ENCODE measurements around the gene COX8A.

Gene COX8A

DNA sequence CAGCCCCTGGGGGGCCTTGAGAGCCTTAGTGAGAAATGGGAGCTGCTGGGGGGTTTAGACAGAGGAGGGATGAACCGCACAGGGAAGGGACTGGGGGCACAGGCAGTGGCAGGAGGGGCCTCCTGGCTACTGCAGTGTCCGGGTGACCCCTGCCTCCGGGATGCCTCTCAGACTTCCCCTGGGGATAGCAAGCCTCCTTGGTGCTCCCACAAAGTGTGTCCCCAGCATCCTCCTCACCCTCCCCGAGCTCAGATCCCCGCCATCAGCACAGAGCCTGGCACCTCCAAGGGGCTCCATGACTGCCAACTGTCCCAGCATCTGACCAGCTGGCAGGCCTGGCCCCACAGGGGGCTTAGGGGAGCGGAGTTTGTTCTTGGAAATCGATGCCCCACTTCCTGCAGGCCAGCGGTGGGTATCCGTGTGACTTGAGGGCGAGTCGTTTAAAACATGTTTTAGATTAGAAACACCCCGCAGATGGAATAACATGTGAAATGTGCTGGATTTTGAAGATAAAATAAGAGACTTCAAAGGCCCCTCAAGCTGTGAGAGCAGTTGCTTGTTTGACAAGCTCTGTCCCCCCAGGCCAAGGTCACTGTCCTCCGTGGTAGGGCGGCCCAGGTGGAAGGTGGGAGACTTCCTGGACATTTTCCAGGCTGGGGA lies 47.8 kb downstream of the COX8A start:
- Histone ChIP-seq H4K20me1 (ENCODE audit: insufficient read depth, low read length) (peaks cover 45% of the 10 kb centered on the region), H3K27me3 (ENCODE audit: insufficient read depth, low read length, poor library complexity) (no peaks in the 10 kb centered on the region), H3K4me1 (ENCODE audit: insufficient read depth, low read length) (no peaks in the 10 kb centered on the region), H3K36me3 (ENCODE audit: insufficient read depth, low read length) (no peaks in the 10 kb centered on the region), H3K27ac (ENCODE audit: low read length) (no peak overlapping the region), H2AFZ (ENCODE audit: low read depth, low read length) (no peak overlapping the region), H3K4me3 (ENCODE audit: low read depth in 1 of 2, low read length in 2 of 2) (no peak overlapping the region), H3K4me2 (ENCODE audit: insufficient read depth, low read length) (no peak overlapping the region), H3K79me2 (ENCODE audit: insufficient read depth, low read length) (no peaks in the 10 kb centered on the region), H3K9me3 (ENCODE audit: insufficient read depth, low read length, severe bottlenecking) (no peaks in the 10 kb centered on the region), H3K9ac (ENCODE audit: low read depth, low read length) (no peak overlapping the region)
- TF ChIP-seq, protein P1, sequence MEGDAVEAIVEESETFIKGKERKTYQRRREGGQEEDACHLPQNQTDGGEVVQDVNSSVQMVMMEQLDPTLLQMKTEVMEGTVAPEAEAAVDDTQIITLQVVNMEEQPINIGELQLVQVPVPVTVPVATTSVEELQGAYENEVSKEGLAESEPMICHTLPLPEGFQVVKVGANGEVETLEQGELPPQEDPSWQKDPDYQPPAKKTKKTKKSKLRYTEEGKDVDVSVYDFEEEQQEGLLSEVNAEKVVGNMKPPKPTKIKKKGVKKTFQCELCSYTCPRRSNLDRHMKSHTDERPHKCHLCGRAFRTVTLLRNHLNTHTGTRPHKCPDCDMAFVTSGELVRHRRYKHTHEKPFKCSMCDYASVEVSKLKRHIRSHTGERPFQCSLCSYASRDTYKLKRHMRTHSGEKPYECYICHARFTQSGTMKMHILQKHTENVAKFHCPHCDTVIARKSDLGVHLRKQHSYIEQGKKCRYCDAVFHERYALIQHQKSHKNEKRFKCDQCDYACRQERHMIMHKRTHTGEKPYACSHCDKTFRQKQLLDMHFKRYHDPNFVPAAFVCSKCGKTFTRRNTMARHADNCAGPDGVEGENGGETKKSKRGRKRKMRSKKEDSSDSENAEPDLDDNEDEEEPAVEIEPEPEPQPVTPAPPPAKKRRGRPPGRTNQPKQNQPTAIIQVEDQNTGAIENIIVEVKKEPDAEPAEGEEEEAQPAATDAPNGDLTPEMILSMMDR (IDR thresholded peaks at IDR 0.05; ENCODE audit: borderline replicate concordance, extremely low read depth, low read length, poor library complexity, severe bottlenecking) = no peak
- no peak for TF ChIP-seq EZH2 (IDR thresholded peaks at IDR 0.05; ENCODE audit: borderline replicate concordance, low read depth, low read length, severe bottlenecking)
- ATAC-seq (ENCODE audit: insufficient read depth, low read depth) = no peak
- no peak for DNase-seq

DNA sequence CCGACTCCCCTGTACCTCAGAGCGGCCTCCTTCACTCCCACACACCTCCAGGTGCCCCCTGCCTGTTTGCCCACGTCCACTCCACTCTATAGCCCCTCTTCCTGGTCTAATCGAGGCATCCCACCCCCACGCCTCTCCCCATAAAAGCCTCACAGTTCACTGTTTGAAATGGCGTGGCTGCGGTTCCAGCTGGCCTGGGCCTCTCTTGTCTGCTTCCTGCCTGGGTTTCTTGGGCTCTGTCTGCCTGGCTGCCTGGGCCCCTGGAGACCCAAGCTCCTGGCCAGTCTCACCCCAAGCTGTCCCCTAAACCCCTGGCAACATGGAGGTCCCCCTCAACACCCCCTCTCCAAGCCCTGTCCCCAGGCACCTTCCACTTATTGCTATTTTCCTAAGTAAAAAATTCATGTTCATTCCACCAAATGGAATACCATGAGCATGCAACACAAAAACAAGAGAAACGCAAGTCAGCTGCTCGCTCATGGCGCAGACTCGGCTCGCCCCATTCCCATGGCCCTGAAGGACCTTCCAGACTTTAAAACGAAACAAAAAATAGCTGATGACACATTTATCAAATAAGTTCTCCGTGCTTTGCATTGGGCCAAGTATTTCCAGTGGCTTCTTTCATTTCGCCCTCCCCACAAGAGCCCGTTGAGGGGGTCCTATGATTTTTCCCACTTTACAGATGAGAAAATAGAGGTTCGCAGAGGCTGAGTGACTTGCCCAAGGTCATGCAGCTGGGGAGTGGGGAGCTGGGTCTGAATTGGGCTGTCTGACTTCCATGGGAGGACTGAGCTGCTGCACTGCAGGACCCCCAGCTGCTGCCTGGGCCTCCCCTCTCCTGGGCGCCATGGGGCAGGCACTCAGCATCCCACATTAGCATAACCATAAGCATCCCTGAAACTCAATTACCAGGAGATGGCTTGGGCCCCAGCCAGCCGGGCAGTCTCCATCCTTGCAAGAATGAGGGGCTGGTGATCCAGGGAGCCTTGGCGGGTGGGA lies 49.6 kb downstream of the COX8A start:
- Histone ChIP-seq H3K27me3 (ENCODE audit: insufficient read depth, low read length, poor library complexity) (no peaks in the 10 kb centered on the region), H3K27ac (ENCODE audit: low read length) (no peak overlapping the region), H3K4me3 (ENCODE audit: low read depth in 1 of 2, low read length in 2 of 2) (no peak overlapping the region), H3K4me1 (ENCODE audit: insufficient read depth, low read length) (no peaks in the 10 kb centered on the region), H2AFZ (ENCODE audit: low read depth, low read length) (no peak overlapping the region), H4K20me1 (ENCODE audit: insufficient read depth, low read length) (peaks cover 48% of the 10 kb centered on the region), H3K9ac (ENCODE audit: low read depth, low read length) (no peak overlapping the region), H3K79me2 (ENCODE audit: insufficient read depth, low read length) (no peaks in the 10 kb centered on the region), H3K36me3 (ENCODE audit: insufficient read depth, low read length) (no peaks in the 10 kb centered on the region), H3K4me2 (ENCODE audit: insufficient read depth, low read length) (no peak overlapping the region), H3K9me3 (ENCODE audit: insufficient read depth, low read length, severe bottlenecking) (no peaks in the 10 kb centered on the region)
- DNase-seq = no peak
- ATAC-seq (ENCODE audit: insufficient read depth, low read depth) = no peak
- TF ChIP-seq, protein P1 (IDR thresholded peaks at IDR 0.05; ENCODE audit: borderline replicate concordance, extremely low read depth, low read length, poor library complexity, severe bottlenecking) = no peak
- TF ChIP-seq EZH2 (IDR thresholded peaks at IDR 0.05; ENCODE audit: borderline replicate concordance, low read depth, low read length, severe bottlenecking) = no peak

DNA sequence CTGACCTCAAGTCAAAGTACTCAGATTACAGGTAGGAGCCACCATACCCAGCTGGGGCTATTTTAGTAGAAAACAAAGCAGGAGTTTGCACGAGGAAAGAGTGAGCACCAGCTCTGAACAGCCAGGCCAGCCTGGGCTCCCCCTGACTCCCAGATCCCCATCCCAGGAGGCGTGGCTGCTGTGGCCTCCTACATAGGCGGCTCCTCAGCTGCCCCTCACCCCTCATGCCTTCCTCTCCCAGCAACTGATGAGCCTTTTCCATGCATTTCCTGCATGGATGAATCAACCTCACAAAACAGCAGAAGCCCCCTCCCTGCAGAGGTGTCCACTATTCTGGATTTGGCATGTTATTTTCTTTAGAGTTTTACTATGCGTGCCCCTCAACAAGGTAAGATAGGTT lies 50.8 kb downstream of the COX8A start:
- ATAC-seq (ENCODE audit: insufficient read depth, low read depth) (no peak), DNase-seq (no peak)
- Histone ChIP-seq H2AFZ (ENCODE audit: low read depth, low read length) (no peak overlapping the region), H3K4me2 (ENCODE audit: insufficient read depth, low read length) (no peak overlapping the region), H3K4me1 (ENCODE audit: insufficient read depth, low read length) (no peaks in the 10 kb centered on the region), H4K20me1 (ENCODE audit: insufficient read depth, low read length) (peaks cover 50% of the 10 kb centered on the region), H3K9ac (ENCODE audit: low read depth, low read length) (no peak overlapping the region), H3K79me2 (ENCODE audit: insufficient read depth, low read length) (no peaks in the 10 kb centered on the region), H3K9me3 (ENCODE audit: insufficient read depth, low read length, severe bottlenecking) (no peaks in the 10 kb centered on the region), H3K27me3 (ENCODE audit: insufficient read depth, low read length, poor library complexity) (no peaks in the 10 kb centered on the region), H3K4me3 (ENCODE audit: low read depth in 1 of 2, low read length in 2 of 2) (no peak overlapping the region), H3K36me3 (ENCODE audit: insufficient read depth, low read length) (no peaks in the 10 kb centered on the region), H3K27ac (ENCODE audit: low read length) (no peak overlapping the region)
- no peak for TF ChIP-seq EZH2 (IDR thresholded peaks at IDR 0.05; ENCODE audit: borderline replicate concordance, low read depth, low read length, severe bottlenecking)
